ENCODE data around the gene DYNLT4. TPM values are rescaled to one million over a fixed set of nuclear protein-coding genes. Genes with fewer than 3 reads are reported as not detected.

DYNLT4 gene
- total and polyA plus RNA-seq, 3 donors from 2014 or later: 0.47 to 4.0 (median 3.2) TPM

GRCh38 chr1:44786841-44787426 is 20.2 kb downstream of the DYNLT4 start:
- peaks cover 19% of the 10 kb centered on the region for H3K4me1 ChIP-seq
- H3K27me3 ChIP-seq: no peaks in the 10 kb centered on the region
- intact Hi-C loops (cut with DNase I; ENCODE audit: low total_unique reads): no loop called here
- H3K36me3 ChIP-seq (ENCODE audit: low read depth, missing control alignments): no peaks in the 10 kb centered on the region
- no peak overlapping the region for H3K4me3 ChIP-seq
- 72 to 81% methylated on average over 7 to 9 of the region's 9 CpGs for WGBS, 2 donors
- H3K27ac ChIP-seq: peak overlapping the region in 1 of 2 donors; percentile 41
- TF ChIP-seq POLR2A (IDR thresholded peaks at IDR 0.05): no peak
- no peak for TF ChIP-seq CTCF (IDR thresholded peaks at IDR 0.05)
- no peak for DNase-seq
- H3K9me3 ChIP-seq: no peaks in the 10 kb centered on the region

GRCh38 chr1:44786138-44786840 is 20.9 kb downstream of the DYNLT4 start:
- H3K36me3 ChIP-seq (ENCODE audit: low read depth, missing control alignments): no peaks in the 10 kb centered on the region
- H3K9me3 ChIP-seq: no peaks in the 10 kb centered on the region
- intact Hi-C loops (cut with DNase I; ENCODE audit: low total_unique reads): no loop called here
- TF ChIP-seq CTCF (IDR thresholded peaks at IDR 0.05): peak; percentile 96 to 100 (median 98)
- no peak for TF ChIP-seq POLR2A (IDR thresholded peaks at IDR 0.05)
- no peaks in the 10 kb centered on the region for H3K27me3 ChIP-seq
- WGBS, 2 donors: 5 to 11% methylated on average over 14 to 23 of the region's 49 CpGs
- DNase-seq: peak; percentile 80
- H3K4me1 ChIP-seq: peaks cover 19% of the 10 kb centered on the region
- H3K27ac ChIP-seq: peak overlapping the region in 1 of 2 donors; percentile 41
- H3K4me3 ChIP-seq: peak overlapping the region; percentile 45 to 60

- Histone ChIP-seq H3K27ac (no peak overlapping the region), H3K4me3 (peak overlapping the region in 1 of 2 donors; percentile 60), H3K4me1 (peaks cover 19% of the 10 kb centered on the region), H3K36me3 (ENCODE audit: low read depth, missing control alignments) (no peaks in the 10 kb centered on the region), H3K27me3 (no peaks in the 10 kb centered on the region), H3K9me3 (no peaks in the 10 kb centered on the region)
- 20 to 40% methylated on average over 10 to 11 of the region's 11 CpGs for WGBS, 2 donors
- DNase-seq: no peak
- intact Hi-C loops (cut with DNase I; ENCODE audit: low total_unique reads): no loop called here
- TF ChIP-seq POLR2A (IDR thresholded peaks at IDR 0.05): no peak
- TF ChIP-seq CTCF (IDR thresholded peaks at IDR 0.05): no peak
Measured at GRCh38 chr1:44785501-44786137, 21.5 kb downstream of the DYNLT4 start.

- Histone ChIP-seq H3K4me1 (peaks cover 19% of the 10 kb centered on the region), H3K9me3 (no peaks in the 10 kb centered on the region), H3K27ac (no peak overlapping the region), H3K27me3 (no peaks in the 10 kb centered on the region), H3K36me3 (ENCODE audit: low read depth, missing control alignments) (no peaks in the 10 kb centered on the region), H3K4me3 (no peak overlapping the region)
- DNase-seq: no peak
- intact Hi-C loops (cut with DNase I; ENCODE audit: low total_unique reads): no loop called here
- WGBS, 2 donors: 79 to 82% methylated on average over 6 of the region's 6 CpGs
- TF ChIP-seq POLR2A (IDR thresholded peaks at IDR 0.05) (no peak), CTCF (IDR thresholded peaks at IDR 0.05) (no peak)
Measured at GRCh38 chr1:44785029-44785380, 22.1 kb downstream of the DYNLT4 start.

All from testis (tissue), 3 donors.